GM18526 (cell line): ENCODE data around the gene ARFGAP2.

Experiments
- POLR2A ChIP-seq: IDR thresholded peaks from 3 replicates; pipeline ENCODE4 v1.6.1; 2011; ENCODE audit not compliant: insufficient read length; ENCODE audit errors: extremely low read depth

The ARFGAP2 gene

DNA sequence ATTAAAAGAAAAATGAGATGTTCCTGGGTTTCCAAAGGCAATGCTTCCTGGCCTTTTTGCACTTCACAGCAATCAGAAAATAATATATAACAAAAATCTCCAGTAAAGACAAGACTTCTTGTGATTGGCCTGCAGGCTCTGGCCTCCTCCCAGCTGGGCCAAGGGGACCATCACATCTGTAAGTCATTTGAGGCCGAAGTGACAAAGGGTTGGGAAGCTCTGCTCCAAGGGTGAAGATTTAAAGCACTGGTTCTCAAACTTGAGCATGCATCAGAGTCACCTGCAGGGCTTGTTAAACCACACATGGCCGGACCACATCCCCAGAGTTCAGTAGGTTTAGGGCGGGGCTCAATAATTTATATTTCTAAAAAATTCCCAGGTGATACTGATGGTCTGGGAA, 32.1 kb downstream of the ARFGAP2 start:
- TF ChIP-seq POLR2A, result no peak

- TF ChIP-seq POLR2A, result no peak
Observed at GRCh38 chr11:47143322-47143721, 33.4 kb downstream of the ARFGAP2 start.

- no peak for TF ChIP-seq POLR2A
Observed at GRCh38 chr11:47139878-47140277, 36.8 kb downstream of the ARFGAP2 start.

DNA sequence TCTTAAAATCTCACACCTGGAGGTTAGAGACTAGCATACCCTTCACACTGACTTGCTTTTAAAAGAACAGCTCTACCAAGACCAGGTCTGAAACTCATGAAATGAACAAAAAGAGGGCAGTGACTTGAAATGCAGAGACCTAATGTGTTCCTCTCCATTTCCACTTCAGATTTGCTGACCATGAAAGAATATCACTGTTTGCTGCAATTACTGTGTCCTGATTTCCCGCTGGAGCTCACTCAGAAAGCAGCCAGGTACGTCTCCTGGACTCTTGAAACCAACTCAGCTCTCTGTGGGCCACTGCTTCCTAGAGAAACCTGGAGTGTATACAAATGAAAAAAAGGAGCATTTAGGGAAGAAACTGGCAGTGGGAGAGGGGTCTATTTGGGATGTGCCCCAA, 39.2 kb downstream of the ARFGAP2 start:
- TF ChIP-seq POLR2A, result no peak

DNA sequence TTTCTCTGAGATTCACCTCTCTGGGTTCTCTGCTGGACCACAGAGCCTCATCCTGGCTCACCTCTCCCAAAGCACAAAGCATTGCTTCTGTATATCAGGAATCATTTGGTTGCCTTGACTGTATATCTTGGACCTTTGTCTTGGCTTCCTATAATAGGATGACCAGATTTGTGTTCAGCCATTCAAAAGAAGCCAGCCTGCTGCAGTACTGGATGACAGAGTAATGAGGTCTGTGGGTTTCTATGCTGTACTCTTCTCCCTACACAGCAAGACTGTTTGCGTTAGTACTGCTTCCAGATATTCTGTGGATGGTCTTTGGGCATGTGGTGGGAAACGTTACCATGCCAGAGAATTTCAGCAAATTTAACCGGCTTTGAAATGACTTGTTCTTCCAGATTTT, 39.8 kb downstream of the ARFGAP2 start:
- TF ChIP-seq POLR2A, result no peak

GRCh38 chr11:47136327-47136726, 40.4 kb downstream of the ARFGAP2 start:
- TF ChIP-seq POLR2A, result no peak

DNA sequence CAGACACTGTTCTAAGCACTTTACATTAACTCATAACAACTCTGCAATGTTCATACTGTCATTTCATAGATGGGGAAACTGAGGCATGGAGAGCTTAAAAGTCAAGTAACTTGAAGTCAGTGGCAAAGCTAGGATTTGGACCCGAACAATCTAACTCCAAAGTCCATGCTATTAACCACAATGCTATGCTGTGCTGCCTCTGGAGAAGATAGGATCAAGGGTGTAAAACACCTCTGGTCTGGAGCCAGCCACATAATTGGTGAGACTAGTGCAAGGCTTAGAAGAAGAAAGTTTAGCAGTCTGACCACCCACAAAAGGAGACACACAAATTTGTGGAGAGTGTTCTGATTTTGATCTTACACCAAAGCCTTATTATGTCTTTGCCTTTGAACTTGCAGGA, 43.7 kb downstream of the ARFGAP2 start:
- TF ChIP-seq POLR2A, result no peak

DNA sequence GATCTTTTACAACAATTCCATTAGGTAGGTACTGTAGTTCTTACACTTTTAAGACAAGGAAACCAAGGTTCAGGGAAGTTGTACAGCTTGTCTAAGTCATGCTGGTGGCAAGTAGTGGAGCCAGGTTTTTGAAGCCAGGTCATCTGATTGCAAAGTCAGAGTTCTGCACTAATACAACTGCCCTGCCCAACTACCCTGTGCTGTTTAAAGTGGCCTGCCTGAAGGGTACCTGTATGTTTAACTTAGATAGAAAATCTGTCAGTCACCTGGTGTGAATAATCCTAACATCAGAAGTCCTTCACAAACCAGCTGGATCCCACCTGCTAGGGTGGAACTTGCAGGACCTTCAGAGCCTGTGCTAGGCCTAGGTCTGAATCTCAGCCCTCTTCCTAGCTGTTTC, 44.2 kb downstream of the ARFGAP2 start:
- TF ChIP-seq POLR2A, result no peak

DNA sequence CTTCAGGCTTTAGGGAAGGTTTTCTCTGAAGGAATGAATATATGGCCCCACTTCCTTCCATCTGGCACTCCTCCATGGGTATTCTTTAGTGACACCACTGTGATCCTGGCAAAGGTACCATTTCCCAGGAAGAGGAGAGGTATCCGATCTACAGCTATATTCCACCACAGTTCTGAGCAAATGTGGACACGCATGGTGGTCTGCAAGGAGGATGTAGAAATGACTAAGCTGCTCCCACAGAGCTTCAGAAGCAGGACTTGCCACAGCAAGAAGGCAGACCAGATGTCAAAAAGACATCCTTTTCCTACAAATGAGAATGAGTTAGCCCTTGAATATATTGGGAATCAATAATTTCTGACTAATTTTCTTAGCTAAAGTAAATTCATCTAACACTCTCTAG, 45.5 kb downstream of the ARFGAP2 start:
- TF ChIP-seq POLR2A, result no peak

DNA sequence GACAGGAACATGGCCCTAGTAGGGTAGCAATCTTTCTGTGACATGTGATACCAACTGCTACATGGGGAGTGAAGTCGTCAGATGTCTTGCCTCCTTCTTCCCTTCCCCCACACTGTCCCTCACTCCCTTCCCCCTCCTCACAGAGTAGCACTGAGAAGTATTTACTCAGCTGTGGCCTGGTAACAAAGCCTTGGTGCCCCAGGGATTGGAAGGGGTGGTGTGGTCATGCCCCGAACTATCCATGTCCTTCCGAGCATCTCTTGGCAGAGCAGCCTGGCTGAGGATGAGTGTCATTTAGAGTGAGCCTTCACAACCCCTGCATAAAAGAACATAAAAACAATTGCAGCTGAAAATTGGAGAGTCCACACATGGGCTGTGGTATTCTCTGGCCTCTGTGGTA, 46.1 kb downstream of the ARFGAP2 start:
- no peak for TF ChIP-seq POLR2A

- TF ChIP-seq POLR2A, result no peak
Observed at GRCh38 chr11:47127213-47127612, 49.5 kb downstream of the ARFGAP2 start.

DNA sequence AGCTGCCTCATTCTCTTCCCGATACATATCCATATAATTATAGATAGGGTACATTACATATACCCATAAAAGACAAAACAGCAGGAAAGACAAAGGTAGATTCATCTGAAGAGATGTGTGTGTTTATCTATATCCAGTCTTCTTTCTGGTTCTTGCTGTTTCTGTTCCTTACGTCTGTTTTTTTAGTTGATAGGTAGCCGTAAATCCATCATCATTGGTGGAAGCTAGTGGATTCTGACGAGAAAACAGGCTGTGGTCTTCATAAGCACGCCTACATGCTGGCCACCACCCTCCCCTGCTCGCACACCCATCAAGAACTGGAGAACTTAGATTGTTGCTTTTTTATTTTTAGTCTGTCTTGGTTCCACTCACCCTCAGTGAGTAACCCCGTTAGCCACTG, 51.6 kb downstream of the ARFGAP2 start:
- no peak for TF ChIP-seq POLR2A

DNA sequence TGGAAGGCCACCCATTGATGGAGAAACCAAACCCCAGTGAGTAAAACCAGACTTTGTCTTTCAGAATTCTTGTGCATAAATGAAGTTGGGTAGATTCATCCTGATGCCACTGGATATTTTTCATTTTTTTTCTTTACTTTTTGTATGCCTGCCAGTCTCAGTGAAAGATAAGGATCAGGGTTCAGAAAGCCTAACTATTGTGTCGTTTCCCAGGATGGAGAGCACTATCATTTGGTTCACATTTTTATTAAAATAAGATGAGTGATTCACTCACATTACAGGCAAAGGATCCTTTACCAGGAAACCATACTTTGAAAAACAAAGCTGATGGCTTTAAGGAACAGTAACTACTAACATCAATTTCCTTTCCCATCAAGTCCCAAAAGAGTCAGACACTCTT, 52.0 kb downstream of the ARFGAP2 start:
- no peak for TF ChIP-seq POLR2A

GRCh38 chr11:47123094-47123493, 53.6 kb downstream of the ARFGAP2 start:
- TF ChIP-seq POLR2A, result no peak

DNA sequence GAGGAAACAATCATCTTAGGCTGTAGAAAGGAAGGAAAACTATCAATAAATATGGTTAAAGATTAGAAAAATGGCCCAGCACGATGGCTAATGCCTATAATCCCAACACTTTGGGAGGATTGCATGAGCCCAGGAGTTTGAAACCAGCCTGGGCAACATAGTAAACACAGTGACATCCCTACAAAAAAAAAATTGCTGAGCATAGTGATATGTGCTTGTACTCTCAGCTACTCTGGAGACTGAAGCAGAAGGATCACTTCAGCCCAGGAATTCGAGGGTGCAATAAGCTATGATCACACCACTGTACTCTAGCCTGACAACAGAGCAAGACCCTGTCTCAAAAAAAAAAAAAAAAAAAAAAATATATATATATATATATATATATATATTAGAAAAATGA, 54.9 kb downstream of the ARFGAP2 start:
- TF ChIP-seq POLR2A, result no peak

DNA sequence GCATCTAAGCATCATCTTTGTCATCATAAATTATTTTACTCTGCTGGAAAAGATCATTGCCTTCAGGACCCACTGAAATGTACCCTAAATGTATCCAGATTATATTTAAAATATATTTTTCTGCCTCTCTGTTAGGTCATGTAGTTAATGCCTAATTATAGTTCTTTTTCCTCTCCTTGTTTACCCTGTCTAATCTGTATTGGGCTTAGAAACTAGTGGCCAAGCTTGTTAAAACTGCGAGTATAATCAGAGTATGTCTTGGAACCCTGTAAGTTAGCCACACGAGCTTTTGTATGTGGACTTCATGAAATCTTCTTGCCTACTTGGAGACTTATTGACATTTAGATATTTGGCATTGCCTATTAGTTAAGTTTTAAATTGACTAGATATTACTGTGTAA, 55.6 kb downstream of the ARFGAP2 start:
- TF ChIP-seq POLR2A, result no peak
